NOMO-1 (cell line): ENCODE data around the gene RPRD2.

Experiments
- DNase-seq, 2 experiments: peaks; one replicate each; lab custom pipeline; 2025; ENCODE audit not compliant: unreplicated experiment in 2 of 2; lab: John Stamatoyannopoulos, UW

The RPRD2 gene

DNA sequence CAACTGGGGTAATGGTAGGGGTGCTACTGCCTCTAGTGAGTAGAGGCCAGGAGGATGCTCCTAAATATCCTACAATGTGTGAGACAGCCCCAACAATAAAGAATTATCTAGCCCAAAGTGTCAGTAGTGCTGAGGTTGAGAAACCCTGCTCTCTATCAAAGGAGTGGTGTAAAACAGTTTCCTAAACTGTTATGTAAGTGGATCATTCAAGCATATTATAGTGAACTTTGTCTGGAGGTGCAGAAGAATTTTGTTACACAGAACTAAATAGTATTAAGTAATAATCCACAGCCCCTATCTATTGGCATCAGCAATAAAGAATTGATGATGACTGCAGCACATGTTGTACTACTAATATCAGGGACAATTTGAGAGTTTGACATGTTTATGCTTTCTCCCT, 103.0 kb downstream of the RPRD2 start:
- no peak for DNase-seq

DNA sequence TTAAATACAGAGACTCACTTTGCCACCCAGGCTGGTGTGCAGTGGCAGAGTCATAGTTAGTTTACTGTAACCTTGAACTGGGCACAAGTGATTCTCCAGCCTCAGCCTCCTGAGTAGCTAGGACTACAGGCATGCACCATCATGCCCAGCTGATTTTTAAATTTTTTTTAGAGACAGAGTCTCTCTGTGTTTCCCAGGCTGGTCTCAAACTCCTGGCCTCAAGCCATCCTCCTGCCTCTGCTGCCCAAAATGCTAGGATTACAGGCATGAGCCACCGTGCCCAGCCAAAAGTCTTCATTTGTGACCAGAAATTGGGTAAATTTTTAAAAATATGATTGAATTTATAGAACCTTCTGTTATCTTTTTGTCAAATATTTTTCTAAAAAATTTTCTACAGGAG, 105.3 kb downstream of the RPRD2 start:
- DNase-seq, result no peak

DNA sequence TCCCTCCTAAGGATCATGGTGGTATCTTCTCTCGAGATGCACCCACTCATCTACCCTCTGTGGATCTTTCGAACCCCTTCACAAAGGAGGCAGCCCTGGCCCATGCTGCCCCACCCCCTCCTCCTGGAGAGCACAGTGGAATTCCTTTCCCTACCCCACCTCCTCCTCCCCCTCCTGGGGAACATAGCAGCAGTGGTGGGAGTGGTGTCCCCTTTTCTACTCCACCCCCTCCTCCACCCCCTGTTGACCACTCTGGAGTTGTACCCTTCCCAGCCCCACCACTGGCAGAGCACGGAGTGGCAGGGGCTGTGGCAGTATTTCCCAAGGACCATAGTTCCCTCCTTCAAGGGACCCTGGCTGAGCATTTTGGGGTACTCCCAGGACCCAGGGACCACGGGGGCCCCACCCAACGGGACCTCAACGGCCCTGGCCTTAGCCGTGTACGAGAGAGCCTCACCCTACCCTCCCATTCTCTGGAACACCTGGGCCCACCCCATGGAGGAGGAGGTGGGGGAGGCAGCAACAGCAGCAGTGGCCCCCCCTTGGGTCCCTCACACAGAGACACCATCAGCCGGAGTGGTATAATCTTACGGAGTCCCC, 108.8 kb downstream of the RPRD2 start:
- no peak for DNase-seq

DNA sequence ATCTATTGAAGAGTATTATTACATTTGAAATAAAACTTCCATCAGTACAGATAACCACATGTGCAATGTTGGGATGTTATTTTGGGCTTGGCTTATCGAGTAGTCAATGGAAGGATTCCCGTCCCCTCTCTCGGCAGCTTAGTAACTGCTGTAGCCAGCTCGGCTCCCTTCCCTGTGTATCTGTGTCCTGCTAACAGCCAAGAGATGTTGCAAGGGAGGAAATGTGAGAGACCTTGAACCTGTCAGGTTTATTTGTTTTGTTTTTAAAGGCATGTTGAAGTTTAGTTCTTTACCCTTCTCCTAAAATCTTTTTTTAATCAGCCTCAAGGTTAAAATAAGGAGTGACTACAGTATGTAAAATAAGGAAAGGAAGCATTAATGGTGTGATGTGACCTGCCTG, 109.7 kb downstream of the RPRD2 start:
- no peak for DNase-seq

DNA sequence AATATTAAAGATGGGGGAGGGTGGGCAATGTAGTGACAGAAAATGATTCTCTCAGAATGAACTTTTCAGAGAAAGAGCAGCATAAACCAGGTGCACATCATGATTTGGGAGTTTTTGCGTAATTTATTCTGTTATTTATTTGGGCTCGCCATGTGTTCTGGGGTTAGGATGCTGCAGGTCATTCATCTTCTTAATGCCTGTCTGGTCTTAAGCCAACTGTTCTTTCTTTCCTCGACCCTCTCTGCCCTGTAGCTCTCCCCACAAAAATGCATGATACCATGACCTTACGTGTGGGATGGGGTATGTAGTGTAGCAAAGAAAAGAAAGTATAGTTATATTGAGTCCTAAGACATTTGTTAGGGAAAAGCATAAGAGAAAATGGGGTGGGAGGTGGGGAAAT, 110.9 kb downstream of the RPRD2 start:
- DNase-seq, result no peak

DNA sequence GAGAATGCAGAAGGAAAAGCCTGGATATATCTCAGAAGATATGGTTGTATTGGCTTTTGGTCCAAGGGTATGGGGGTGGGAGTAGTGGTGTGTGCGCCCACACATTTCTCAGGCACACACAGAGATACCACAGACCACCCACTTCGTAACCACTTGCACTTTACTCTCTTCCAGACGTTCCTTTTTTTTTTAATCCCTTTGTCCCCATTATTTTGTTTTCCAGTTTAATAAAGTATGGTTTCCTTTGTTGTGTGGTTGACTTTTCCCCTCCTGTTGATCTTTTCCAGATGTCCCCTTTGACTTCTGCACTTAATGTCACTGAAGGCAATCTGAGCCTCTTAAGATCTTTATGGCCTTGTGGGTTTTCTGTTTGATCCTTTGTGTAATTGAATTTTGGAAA, 112.8 kb downstream of the RPRD2 start:
- no peak for DNase-seq

DNA sequence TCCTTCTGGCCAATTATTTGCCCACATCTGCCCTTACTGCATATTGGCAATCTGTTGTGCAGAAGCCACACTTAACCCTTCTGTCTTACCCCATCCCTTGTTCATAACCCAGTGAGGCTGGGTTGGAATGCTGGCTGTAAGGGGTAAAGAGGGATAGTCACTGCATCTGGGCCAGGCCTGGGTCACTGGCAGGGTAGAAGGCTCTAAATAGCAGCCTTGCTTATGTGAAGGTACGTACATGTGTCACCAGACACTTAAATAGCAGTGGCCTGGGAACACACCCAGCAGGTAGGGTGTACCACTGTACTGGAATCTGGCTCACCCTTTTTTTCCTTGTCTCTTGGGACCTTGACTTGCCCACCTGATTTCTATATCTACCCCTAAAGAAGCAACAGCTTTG, 113.4 kb downstream of the RPRD2 start:
- no peak for DNase-seq

DNA sequence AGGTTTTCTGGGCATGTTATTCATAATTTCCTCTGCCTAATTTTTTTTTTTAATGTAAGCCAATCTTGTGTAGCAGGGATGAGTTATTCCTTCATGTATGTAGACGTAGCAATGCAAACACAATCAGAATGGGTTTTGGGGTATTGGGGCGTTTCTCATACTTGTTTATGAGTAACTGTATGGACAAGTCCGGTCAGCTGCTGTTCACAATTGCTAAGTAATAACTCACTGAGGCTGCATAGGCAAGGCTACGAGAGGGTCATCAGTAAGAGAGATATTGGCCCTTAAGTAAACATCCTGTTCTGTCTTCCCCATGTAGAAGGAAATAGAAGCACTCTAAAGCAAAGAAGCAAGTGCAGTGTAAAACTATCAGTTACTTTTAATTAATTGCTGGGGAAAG, 113.8 kb downstream of the RPRD2 start:
- DNase-seq, result no peak

DNA sequence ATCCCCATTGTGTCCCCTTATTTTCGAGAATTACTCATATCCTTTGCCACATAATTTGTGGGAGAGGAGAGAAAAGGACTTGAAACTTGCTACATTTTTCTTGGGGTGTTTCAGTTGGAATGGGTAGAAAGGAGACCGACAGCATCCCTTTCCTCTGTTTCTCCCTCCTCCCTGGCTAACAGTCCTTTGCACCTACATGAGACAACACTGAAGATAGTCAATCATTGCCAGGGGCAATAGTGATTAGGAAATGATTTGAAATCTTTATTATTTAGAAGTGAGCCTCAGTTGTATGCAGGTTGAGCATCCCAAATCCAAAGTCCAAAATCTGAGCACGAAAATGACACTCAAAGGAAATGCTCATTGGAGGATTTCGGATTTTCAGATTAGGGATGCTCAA, 115.4 kb downstream of the RPRD2 start:
- DNase-seq, result no peak

DNA sequence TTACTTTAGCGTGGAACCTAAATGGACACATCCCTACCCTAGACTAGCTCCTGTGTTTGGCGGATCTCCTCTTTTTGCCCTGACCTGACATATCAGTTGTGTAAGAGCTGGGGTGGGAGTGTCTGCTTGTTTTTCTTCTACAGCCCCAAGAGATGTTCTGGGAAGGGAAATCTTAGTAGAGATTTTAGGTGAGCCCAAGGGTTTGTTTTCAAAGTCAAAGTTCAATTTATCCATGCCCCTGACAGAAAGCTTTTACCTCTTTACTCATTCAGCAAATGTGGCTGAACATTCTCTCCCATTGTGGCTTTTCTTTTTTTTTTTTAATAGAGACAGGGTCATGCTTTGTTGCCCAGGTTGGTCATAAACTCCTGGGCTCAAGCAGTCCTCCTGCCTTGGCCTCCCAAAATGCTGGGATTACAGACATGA, 116.0 kb downstream of the RPRD2 start:
- DNase-seq, result no peak

DNA sequence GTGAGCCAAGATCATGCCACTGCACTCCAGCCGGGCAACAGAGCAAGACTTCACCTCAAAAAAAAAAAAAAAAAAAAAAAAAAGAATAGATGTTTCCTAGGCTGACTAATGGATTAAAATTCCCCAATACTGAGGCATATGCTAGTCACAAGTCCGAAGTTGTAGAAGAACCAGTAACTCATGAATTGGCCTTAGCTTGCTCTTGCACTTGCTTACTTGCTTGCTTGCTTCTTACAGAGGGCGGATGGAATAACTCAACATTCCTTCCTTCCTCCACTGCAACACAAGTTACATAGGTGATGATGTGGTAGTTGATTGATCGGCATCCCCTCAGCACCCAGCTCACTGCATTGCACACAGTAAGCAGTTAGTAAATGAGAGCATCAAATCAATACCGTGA, 120.5 kb downstream of the RPRD2 start:
- no peak for DNase-seq

DNA sequence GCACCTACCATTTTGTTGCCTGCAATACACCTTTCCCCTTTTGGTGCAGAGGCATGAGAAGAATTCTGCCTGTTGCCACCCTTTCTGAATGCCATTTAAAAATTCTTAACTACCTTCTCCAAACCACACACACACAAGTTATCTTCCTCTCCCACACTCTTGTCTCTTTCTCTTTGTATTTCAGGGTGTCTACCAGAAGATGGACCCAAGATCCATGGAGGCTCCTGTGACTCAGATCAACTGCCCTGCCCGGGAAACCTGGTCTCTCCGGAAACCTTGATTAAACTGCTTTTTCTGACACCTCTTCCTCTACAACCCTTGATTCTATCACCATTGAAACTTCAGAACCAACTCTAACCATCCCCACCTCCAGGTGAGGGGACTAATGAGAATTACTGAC, 120.9 kb downstream of the RPRD2 start:
- peak in 1 of 2 experiments; percentile 13 for DNase-seq

DNA sequence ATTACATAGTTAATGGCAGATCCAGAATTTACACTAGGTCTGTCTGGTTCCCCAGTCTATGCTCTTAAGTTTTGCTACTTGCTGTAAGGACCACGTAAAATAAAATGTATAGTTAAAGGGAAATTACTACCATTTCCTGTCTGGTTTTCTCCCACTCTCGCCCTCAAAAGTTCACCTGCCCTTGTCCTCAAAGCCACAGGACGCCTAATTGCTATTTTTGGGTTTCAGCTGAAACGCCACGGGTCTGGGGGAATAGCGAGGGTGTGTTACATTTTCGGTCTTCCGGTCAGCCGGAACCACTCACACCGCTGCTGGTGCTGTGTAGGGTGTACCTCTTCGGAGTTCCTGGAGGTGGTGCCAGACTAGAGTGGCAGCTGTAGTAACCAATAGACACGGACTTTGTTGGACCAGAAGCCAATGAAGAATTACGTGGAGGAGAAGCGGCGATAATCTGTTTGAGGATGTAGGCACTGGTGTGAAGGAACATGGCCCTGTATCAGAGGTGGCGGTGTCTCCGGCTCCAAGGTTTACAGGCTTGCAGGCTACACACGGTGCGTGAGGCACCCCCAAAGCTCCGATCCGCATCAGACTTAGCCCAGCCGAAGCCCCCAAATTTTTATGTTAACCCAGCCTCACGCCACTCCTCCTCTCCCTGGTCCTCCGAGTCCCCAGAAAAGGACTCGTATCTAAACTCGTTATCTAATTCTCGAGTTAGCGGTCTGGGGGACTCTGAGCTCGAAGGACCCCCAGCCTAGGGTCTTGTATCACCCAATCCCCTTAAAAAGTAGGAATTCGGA, 123.2 kb downstream of the RPRD2 start, which contains the start of gene TARS2:
Gene TARS2 (plus strand): TSS at position 454 of the 797 bp plus-strand sequence. CDS start 32 bp downstream, at position 486.
- peak; percentile 93 to 98 for DNase-seq

DNA sequence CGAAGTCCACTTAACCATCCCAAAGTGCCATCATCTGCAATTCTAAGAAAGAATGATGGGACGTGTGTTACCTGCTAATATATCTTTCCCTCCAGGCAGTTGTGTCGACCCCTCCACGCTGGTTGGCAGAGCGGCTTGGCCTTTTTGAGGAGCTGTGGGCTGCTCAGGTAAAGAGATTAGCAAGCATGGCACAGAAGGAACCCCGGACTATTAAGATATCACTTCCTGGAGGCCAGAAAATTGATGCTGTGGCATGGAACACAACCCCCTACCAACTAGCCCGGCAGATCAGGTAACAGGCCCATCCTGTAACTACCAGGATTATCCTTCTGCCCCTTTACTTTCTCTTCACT, 123.8 kb downstream of the RPRD2 start:
- DNase-seq, result no peak

DNA sequence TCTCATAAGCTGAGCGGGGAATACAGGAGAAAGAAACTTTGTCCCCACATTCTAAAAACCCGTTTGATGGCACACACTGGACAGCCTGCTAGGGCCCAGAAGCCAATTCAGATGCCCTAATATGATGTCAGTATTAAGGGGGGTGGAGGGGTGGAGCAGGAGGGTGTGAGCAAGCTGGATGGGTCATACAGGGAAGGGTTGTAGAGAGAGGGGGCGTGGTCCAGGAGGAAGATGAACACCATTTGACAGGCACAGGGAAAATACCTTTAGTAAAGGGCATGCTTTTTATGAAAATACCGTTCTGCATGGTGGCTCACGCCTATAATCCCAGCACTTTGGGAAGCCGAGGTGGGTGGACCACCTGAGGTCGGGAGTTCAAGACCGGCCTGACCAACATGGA, 129.2 kb downstream of the RPRD2 start:
- no peak for DNase-seq

DNA sequence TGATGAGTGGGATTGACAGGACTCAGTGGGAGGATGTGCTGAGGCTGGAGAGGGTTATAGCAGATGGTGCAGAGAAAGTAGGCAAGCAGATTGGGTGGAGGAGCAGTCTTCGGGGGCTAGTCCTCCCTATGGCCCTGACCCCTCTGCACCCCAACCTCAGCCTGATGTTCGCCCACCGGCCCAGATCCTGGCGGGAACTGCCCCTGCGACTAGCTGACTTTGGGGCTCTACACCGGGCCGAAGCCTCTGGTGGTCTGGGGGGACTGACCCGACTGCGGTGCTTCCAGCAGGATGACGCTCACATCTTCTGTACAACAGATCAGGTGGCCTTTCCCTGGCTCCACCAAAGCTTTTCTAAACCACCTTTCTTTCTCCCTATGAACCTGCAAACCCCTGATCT, 134.4 kb downstream of the RPRD2 start:
- no peak for DNase-seq

DNA sequence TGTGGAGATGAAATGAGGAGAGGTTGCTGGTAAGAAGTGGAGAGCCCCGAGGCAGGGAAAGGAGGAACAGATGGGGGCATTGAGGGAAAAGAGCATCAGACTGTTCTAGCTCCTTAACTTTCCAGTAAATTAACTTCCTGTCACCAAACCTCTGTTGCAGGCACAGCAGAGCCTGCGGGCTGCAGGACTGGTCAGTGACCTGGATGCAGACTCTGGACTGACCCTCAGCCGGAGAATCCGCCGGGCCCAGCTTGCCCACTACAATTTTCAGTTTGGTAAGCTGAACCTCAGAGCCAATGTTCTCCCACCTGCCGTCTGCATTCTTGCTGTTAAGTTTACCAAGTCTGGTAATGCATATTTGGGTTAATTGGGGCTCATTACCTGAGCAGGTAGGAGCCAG, 141.5 kb downstream of the RPRD2 start:
- no peak for DNase-seq

DNA sequence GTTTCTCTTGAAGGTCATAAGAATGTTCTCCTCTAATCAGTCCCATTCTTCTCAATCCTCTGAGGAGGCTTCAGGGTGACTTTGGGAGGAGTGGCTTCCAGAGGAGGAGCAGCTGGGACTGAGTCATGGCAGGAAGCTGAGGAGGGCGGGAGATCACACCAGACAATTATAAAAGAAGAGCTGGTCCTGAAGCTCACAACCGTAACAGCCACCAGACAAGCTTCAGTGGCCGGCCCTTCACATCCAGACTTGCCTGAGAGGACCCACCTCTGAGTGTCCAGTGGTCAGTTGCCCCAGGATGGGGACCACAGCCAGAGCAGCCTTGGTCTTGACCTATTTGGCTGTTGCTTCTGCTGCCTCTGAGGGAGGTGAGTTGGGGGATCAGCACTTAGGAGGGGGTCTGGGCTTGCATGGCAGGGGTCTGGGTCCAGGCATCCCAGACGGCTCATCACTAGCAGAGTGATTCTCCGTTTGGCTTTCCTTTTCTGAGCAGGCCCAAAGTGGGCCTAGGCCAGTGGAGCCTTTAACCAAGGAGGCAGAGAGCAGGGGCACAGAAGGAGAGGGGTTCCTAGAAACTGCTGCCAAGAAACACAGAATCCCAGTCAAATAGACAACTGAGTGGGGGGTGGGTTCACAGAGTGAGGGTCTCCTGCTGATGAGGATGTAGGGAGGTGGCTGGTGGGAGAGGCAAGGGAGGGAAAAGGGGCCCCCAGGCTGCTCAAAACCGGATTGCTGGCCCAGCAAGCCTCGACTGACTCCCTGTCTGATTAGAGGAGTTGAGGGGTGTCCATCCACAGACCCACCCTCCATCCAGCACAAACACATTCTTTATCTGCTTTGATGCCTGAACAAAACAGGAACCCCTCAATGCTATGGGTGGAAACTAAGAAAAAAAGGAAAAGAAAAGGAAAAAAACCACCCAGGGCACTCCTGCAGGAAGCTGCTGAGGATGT, 144.2 kb downstream of the RPRD2 start, which contains the start of gene ECM1:
Gene ECM1 (plus strand): TSS at position 198 of the 953 bp plus-strand sequence. CDS start 101 bp downstream, at position 299.
- DNase-seq, result peak in 1 of 2 experiments; percentile 40

DNA sequence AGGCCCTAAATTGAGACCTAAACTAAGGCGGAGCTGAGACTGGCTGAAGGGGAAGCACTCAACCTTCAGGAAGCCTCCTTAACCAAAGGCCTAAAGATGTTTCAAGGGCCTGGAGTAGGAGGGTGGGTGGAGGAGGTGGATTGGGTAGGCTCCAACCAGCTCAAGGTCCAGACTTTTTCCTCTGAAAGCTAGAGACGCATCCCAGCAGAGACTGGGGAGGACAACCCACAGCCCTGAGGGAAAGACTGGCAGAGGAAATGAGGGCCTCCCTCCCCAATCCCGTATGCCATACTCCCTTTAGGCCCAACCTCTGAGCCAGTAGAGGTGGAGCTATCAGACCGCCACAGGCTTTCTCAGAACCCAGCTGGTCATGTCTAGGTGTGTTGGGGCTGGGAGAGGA, 145.0 kb downstream of the RPRD2 start:
- DNase-seq, result no peak

DNA sequence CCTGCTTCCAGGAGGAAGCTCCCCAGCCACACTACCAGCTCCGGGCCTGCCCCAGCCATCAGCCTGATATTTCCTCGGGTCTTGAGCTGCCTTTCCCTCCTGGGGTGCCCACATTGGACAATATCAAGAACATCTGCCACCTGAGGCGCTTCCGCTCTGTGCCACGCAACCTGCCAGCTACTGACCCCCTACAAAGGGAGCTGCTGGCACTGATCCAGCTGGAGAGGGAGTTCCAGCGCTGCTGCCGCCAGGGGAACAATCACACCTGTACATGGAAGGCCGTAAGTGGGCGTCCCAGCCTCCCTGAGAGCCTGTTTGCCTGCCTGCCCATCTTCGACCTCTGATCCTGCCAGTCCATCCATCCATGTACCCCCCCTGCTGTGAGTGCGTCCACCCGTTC, 147.6 kb downstream of the RPRD2 start:
- no peak for DNase-seq

DNA sequence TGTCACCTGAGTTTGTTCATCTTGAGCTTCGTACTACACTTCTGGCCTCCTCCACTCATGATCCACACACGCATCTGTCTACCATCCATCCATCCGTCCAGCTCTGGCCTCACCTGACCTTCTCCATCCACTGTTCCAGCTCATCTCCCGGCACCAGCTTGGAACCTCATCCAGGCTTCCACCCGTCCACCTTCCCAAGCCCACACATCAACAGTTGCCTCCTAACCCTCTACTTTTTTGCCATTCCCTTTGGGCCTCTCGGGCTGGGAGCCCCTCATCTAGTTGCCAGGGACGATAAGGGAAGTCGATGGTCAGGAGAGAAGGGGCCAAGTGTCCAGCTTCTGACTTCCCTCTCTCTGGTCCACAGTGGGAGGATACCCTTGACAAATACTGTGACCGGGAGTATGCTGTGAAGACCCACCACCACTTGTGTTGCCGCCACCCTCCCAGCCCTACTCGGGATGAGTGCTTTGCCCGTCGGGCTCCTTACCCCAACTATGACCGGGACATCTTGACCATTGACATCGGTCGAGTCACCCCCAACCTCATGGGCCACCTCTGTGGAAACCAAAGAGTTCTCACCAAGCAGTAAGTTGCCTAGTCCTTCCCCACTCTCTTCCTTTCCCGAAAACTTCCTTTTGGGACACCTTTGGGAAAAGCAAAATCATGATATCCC, 148.2 kb downstream of the RPRD2 start:
- no peak for DNase-seq
